H4 (cell line): Measurements from ENCODE around the gene CFAP46. TPM values are rescaled to one million over a fixed set of nuclear protein-coding genes. Genes with fewer than 3 reads are reported as not detected.
"Not testable (repeated sequence)": the region's sequence is repeated elsewhere in the genome, so short reads cannot be mapped to it uniquely, and the experiment has no call there.

Source experiments
- DNase-seq: peaks from one replicate; pipeline ENCODE4 v3.0.0-alpha.2; 2015; ENCODE audit warnings: low spot score
- total RNA-seq: library from RNA; depleted of rRNA; stranded (reverse); fragments of >200 nt; shearing (Covaris generic); gene quantifications from 2 replicates; pipeline ENCODE4 v1.2.3, GENCODE V29; 2014

The CFAP46 gene
- total RNA-seq, 1 experiment from 2014 or later = 4.8 TPM

DNA sequence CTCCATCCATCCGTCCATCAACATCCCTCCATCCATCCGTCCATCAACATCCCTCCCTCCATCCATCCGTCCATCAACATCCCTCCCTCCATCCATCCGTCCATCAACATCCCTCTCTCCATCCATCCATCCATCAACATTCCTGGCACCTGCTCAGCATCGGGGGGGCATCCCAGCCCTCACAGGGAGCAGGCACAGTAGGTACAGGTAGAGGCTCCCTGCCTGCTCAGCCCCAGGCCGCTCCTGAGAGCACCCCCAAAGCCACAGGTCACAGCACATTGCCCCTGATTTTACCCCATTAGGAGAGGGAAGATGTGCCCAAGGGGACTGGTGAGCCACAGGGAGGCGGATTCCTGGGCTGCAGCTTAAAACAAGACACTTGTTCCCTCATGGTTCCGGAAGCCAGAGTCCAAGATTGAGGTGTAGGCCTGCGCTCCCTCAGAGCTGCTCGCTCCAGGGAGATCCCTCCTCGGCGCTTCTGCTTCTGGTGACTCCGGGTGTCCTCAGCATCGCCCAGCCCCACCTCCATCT lies 21.1 kb upstream of the CFAP46 start:
- no peak for DNase-seq

DNA sequence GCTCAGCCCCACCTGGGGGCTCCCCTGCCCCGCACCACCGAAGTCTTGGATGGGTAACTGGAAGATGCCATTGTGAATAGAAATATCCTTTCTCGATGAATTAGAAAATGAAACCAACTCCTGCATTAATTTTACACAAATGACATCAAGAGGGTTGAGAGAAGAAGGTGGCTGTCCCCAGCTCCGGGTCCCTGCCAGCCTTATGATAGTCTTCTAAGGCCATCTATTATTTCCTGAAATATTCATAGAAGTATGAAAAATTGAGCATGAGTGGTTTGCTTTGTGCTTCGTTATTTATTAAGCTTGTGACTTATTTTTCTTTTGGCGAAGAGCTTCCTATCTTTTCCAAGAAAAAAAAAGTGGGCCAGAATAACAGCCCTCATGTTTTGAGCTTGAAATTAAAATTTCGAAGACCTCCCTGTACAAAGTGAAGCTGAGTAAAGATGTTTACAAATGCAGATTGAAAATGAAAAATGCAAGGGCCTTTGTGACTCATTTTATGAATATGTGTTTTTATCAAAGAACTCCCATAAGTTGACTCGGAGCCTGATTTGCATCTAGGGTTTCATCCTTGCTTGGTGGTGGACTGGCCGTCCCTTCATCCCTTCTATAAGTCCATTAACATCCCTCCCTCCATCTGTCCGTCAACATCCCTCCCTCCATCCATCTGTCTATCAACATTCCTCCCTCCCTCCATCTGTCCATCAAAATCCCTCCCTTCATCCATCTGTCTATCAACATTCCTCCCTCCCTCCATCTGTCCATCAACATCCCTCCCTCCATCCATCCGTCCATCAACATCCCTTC lies 20.5 kb upstream of the CFAP46 start:
- DNase-seq = no peak

DNA sequence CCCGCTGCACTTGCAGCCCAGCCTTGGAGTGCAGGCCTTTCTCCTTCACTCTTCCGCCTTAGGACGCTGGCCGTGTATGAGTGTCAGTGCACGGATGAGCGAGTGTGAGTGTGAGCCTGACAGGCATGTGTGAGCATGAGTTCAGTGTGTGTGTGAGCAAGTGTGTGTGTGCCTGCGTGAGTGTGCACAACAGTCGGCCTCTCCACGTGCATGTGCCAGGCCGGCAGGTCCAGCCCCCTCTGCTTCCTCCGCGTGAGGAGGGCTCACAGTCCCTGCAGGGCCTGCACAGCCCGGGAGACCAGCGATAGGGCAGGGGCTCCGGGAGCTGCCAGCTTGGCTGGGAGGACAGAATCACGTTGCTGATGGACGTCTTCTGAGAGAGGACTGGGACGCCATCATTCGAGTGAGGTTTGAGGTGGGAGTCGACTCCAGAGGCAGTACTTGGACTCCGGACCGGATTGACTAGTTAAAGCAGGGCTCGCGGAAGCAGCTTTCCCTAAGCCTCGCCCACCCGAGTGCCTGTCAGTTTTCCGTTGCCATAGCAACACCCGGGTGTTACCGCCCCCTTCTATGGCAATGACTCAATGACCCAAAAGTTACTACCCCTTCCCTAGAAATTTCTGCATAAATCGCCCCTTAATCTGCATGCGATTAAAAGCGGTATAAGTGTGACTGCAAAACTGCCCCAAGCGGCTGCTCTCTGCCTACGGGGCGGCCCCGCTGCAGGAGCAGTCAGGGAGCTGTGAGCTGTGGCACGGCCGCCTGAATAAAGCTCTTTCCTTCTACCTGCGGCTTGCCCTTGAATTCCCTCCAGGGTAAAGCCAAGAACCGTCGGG lies 19.6 kb upstream of the CFAP46 start:
- DNase-seq = no peak

DNA sequence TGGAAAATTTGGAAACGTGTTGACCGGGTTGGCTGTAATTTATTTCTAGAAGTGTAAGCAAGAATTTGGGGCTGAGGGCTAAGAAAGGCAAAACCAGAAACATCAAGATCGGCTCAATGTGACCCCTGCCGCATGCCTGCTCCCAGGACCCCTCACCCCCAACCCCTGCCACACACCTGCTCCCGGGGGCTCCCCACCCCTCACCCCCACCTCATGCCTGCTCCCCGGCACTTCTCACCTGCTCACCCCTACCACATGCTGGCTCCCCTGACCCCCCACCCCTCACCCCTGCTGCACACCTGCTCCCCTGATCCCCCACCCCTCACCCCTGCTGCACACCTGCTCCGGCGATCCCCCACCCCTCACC lies 19.0 kb upstream of the CFAP46 start:
- DNase-seq = no peak

DNA sequence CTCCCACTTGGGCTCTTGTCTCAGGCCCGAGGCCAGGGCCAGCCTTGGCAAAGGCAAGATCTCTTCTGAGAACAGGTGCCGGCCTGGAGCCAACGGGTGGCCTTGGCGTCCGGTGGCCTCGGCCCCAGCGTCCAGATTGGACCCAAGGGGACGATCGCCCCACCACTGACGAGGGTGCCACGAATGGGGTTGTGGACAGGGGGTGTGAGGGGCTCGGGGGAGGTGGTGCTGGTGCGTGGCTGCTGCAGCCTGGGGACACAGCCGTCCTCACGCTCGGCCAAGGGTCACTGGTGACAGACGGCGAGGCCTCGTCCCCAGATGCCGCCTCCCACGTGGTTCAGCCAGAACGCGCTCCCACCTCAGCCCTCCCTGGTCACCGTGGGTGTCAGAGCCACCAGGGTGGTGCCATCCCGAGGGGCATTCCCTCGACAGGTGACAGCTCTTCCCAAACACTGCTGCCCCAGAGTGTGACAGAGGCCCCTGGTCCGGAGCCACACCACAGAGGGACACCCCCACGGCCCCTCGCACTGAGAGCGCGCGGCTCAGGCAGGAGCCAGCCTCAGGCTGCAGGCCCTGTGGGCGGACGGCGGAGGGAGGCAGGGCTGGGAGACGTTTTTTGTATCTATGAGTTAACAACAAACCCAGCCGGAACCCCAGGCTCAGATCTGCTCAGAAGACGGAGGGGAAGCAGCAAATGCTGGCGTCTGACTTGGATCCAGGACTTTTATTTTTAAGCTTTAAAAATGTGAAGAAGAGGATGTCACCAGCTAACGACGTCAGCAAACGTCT lies 18.5 kb upstream of the CFAP46 start:
- no peak for DNase-seq

DNA sequence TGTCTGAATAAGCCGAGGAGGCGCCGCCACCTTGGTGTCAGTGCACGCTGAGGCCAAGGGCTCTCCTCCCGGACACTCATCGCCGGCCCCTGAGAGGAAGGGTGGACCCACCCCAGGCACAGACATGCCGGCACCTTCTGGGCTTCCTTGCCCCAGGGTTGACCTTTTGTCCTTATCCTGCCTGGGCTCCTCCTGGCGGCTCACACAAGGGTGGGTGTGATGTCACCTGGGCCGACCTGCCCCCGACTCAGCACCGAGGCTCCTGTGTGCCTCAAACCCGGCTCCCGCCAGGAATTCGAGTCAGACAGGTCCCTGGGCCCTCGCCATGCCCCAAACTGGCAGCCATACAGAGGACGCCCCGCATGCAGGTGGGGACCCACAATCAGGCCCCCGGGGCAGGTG lies 17.7 kb upstream of the CFAP46 start:
- no peak for DNase-seq

DNA sequence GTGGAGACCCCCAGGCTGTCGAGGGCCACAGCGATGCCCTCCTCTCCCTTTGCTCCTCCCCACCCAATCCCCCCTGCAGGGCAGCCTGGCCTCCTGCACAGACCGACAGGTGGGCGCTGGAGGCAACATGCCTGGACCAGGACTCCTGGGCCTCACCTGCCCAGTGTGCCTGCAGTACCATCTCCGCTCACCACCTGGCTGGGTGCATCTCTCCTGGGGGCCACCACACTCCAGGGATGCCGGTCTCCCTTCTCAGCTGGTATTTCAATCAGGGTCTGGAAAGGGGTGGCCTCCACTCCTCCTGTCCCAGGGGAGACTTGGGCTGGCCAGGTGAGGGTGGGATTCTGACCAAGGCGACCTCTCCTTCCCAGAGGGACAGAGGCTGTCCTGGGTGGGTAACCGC lies 17.2 kb upstream of the CFAP46 start:
- no peak for DNase-seq

DNA sequence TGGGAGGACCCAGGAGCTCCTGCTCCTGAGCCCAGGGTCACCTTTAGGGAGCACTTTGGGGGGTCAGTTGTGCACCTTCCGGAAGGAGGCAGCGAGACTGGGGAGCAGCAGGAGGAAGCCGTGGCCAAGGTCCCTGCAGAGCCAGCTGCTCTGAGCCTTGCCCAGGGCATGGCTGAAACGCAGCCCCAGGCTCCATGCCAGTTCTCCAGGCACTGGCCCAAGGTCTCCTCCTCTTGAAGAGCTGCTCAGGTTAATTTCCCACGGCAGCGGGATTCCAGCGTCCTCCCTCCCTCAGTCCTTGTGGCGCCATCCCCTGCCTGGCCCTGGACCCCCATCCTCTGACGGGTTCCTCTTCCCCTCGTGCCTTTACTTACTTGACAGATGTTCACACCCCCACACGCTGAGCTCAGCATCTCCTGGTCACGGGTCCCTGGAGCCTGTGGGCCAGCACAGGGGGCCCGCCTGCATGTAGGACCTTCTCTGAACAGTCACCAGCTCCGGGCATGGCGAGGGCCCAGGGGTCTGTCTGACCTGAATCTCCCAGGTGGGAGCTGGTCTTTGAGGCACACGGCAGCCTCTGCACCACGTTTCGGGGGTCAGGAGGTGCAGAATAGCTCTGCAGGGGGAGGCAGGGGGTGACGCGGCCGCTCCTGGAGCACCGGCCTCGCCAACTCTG lies 16.7 kb upstream of the CFAP46 start:
- DNase-seq = no peak

DNA sequence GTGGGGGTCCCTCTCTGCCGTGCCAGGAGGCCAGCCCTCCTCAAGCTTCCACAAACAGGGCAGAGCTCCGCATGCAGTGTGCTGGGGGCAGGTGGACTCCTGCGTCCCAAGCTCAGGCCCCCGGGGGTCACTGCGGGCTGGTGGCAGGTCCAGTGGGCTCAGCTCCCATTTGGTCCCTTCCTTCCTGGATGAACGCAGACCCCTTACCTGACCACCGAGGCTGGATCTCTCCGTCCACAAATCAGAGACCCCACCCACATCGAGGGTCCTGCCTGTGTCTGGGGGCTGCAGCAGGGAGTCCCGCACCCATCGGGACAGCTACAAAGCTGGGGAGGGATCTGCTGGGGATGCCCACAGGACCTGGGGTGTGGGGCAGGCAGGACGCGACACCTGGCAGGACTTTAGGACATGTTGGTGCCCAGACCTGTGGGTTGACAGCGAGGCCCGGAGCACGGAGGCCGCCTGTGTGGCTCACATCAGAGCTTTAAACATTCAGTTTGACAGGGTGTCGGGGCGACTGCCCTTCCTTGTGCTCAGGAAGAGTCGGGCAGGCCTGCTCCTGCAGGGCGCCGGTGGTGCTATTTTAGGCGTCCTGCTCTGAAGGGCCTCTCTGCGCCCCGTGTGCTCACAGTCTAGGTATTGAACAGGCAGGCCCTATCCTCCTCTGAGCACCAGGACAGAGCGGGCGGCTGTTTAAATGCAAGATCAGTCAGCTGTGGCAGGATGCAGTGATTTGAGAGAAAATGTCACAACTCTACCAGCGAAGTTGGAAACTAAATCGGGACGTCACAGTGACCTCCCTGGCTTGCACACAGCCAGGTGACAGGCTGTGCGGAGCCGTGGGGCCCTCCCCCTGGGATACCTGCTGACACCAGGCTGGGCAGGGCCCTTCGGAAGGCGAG lies 15.9 kb upstream of the CFAP46 start:
- no peak for DNase-seq

DNA sequence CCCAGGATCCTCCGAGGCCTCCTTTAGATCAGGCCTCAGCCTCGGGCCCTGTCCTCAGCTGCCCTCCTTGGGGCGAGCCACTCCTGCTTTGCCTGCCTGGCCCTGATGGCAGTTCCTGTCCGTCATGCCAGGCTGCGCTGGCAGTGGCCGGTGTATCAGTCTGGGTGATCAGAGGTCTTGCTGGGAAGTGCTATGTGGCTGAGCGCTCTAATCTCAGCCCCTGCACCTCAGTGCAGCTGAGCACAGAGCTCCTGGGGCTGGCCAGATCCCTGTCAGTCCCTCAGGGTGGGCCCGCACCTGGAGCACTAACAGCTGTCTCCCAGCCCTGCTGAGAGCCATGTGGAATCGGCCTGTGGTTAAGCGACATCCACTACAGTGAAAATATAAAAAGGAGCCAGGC lies 14.8 kb upstream of the CFAP46 start:
- no peak for DNase-seq

DNA sequence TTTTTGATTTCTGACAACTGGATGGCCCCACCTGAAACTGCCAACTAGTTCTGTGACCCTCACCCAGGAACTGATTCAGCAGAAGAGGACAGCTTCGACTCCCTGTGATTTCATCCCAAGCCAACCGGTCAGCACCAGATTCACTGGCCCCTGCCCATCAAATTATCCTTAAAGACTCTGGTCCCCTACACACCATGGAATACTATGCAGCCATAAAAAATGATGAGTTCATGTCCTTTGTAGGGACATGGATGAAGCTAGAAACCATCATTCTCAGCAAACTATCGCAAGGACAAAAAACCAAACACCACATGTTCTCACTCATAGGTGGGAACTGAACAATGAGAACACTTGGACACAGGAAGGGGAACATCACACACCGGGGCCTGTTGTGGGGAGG lies 13.9 kb upstream of the CFAP46 start:
- DNase-seq = not testable (repeated sequence)

DNA sequence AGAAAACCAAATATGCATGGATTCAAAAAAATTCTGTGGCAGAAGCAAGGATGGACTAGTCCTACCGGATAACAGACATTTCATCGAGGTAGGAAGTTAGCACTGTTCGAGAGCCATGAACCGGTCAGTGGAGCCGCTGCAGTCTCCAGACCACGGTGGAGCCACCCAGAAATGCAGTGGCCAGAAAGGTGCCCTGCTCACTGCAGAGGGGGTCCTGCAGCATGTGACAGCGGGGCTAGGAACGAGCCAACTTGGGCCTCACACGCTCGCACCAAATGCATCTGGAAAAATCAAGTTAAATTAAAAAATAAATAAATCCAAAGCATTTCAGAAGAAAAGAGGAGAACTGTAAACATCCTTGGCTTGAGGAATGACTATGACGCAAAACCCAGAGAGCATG lies 13.1 kb upstream of the CFAP46 start:
- DNase-seq = no peak

DNA sequence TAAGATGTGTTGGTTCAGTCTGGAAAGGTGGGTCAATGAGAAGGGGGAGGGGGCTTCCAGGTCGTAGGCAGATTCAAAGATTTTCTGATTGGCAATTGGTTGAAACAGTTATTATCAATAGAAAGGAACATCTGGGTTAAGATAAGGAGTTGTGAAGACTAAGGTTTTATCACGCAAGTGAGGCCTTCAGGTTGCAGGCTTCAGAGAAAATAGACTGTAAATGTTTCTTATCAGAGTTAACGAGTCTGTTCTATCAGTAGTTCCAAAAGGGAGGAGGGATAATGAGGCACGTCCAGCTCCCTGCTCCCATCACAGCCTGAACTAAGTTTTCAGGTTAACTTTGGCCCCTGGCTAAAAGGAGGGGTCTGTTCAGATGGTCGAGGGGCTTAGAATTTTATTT lies 11.1 kb upstream of the CFAP46 start:
- DNase-seq = no peak

DNA sequence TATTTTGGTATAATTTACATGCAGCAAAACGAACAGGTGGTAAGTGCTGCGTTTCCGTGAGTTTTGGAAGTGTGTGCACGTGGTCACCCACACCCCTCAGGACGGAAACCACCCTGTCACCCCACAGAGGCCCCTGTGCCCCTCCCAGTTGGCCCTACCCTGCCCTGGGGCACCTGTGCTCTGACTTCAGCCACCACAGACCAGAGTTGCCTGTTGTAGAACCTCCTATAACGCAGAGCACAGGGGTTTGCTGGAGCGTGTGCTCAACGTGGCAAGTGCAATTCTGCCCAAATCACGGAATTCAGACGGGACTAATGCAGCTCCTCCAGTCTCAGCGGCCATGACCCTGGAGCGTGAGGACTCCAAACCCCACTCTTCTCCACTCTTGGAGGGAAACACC lies 9.6 kb upstream of the CFAP46 start:
- no peak for DNase-seq

DNA sequence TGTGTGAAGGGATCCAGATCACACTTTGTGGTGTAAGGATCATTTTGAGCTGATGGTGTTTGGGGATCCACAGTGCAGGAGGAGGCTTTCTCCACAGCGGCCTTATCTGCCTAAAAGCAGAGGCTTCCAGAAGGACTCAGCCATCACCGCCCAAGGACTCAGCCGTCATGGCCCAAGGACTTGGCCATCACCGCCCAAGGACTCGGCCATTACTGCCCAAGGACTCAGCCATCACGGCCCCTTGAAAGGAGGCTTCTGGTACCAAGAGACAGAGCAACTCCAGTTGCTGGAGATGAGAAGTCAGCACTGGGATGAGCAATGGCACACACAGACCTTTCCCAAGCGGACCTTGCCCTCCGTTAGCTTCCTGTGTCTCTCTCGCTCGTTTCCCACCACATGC lies 6.0 kb upstream of the CFAP46 start:
- no peak for DNase-seq

DNA sequence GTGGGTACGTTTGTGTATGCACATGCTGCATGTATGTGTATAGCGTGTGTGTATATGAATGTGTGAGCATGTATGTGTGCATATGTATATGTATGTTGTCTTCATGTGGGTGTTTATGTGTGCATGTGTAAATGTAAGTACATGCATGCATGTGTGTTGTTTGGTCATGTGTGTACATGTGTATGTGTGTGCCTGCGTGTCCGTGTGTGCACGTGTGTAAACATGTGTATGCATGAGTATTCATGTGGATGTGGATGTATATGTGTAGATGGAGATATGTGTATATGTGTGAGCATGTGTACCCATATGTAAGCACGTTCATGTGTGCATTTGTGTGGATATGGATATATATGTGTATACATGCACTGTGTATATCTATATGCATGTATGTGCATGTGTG lies 5.5 kb upstream of the CFAP46 start:
- no peak for DNase-seq

DNA sequence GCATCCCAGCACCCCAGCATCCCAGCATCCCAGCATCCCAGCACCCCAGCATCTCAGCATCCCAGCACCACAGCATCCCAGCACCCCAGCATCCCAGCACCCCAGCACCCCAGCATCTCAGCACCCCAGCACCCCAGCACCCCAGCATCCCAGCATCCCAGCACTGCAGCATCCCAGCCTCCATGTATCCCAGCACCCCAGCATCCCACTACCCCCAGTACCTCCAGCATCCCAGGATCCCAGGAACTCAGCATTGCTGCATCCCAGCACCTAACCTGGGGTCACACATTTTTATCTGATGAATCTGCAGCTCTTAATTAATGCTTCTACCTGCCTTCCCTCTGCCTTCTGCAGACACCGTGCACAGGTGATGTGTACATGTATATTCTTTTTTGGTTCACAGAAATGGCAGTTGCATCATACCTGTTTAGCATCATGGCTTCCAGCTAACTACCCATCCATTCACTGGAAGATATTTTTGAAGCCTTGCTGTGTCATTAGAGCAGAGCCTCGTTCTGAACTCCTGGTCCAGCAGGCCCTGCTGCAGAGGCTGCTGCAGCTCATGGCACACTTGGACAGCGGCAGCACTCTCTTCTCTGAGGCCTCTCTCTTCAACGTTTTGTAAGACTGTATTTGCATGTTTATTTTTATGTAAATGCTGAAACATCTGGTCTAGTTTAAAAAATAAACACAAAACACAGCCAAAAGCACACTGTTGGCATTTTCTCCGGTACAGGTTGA lies 4.6 kb upstream of the CFAP46 start:
- DNase-seq = no peak

DNA sequence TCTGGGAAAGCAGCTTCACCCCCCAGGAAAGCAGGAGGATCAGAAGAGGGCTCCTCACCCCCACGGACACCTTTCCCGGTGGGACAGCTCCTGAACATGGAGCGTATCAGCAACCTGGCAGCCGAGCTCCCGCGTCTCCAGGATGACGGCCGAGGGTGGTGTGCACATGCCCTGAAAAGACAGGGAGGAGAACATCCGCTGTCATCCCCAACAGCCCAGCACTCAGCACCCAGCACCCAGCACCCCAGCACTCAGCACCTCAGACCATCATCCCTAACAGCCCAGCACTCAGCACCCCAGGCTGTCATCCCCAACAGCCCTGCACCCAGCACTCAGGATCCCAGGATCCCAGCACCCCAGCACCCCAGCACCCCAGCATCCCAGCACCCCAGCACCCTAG lies 3.9 kb upstream of the CFAP46 start:
- no peak for DNase-seq

DNA sequence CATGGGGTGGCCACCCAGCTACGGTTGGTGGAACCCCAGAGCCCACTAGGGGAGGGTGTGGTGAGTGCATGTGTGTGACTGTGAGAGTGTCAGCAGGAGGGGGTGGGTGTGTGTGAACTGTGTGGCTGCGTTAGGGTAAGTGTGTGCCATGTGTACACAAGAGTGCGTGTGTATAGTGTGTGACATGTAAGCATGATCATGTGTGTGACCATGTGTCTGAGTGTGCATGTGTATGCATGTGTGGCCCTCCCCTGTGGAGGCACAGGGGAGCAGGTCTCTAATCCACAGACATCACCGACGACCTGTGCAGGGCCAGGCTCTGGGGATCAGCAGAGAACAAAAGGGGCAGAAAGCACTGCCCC lies 3.5 kb upstream of the CFAP46 start:
- no peak for DNase-seq
